Stimulated activated CD4-positive, alpha-beta T cell treated with anti-CD3 and anti-CD28 coated beads, Interleukin-2, amount 100 ng/mL, for 4 hours (primary cell): ENCODE results near the gene TNFRSF25.
A peak's percentile ranks its signal among the peaks of the same experiment; 100 is the strongest.

Experiments
- DNase-seq: peaks from one replicate; pipeline ENCODE4 v3.0.0-alpha.2; 2020; ENCODE audit warnings: low read depth

Gene TNFRSF25

GRCh38 chr1:6488602-6489382, 22.8 kb upstream of the TNFRSF25 start:
- no peak for DNase-seq

GRCh38 chr1:6487804-6488484, 22.0 kb upstream of the TNFRSF25 start:
- no peak for DNase-seq

- peak; percentile 80 for DNase-seq
Measured at GRCh38 chr1:6486433-6487011, 20.5 kb upstream of the TNFRSF25 start.

GRCh38 chr1:6485168-6486101, 19.5 kb upstream of the TNFRSF25 start:
- DNase-seq, result no peak

- no peak for DNase-seq
Measured at GRCh38 chr1:6484826-6485167, 18.8 kb upstream of the TNFRSF25 start.

- DNase-seq, result no peak
Measured at GRCh38 chr1:6483761-6484117, 17.8 kb upstream of the TNFRSF25 start.

- no peak for DNase-seq
Measured at GRCh38 chr1:6483017-6483760, 17.2 kb upstream of the TNFRSF25 start.

- no peak for DNase-seq
Measured at GRCh38 chr1:6481820-6482219, 15.8 kb upstream of the TNFRSF25 start.

GRCh38 chr1:6477039-6477820, 11.3 kb upstream of the TNFRSF25 start:
- DNase-seq, result no peak

- DNase-seq, result no peak
Measured at GRCh38 chr1:6476483-6476882, 10.5 kb upstream of the TNFRSF25 start.

GRCh38 chr1:6475381-6476133, 9.6 kb upstream of the TNFRSF25 start:
- DNase-seq, result peak; percentile 72

- no peak for DNase-seq
Measured at GRCh38 chr1:6474815-6475282, 8.9 kb upstream of the TNFRSF25 start.

- DNase-seq, result no peak
Measured at GRCh38 chr1:6473974-6474814, 8.2 kb upstream of the TNFRSF25 start.

- no peak for DNase-seq
Measured at GRCh38 chr1:6473156-6473555, 7.2 kb upstream of the TNFRSF25 start.

- DNase-seq, result no peak
Measured at GRCh38 chr1:6472391-6472790, 6.4 kb upstream of the TNFRSF25 start.

GRCh38 chr1:6471970-6472368, 6.0 kb upstream of the TNFRSF25 start:
- no peak for DNase-seq

- DNase-seq, result no peak
Measured at GRCh38 chr1:6471086-6471969, 5.4 kb upstream of the TNFRSF25 start.
